ENCODE results near the gene POLR3E. TPM values are rescaled to one million over a fixed set of nuclear protein-coding genes. Genes with fewer than 3 reads are reported as not detected.
A peak's percentile ranks its signal among the peaks of the same experiment; 100 is the strongest.
"Not testable (repeated sequence)": the region's sequence is repeated elsewhere in the genome, so short reads cannot be mapped to it uniquely, and the experiment has no call there.

Gene POLR3E
- total RNA-seq, 1 donor from 2014 or later, result 50.8 TPM

DNA sequence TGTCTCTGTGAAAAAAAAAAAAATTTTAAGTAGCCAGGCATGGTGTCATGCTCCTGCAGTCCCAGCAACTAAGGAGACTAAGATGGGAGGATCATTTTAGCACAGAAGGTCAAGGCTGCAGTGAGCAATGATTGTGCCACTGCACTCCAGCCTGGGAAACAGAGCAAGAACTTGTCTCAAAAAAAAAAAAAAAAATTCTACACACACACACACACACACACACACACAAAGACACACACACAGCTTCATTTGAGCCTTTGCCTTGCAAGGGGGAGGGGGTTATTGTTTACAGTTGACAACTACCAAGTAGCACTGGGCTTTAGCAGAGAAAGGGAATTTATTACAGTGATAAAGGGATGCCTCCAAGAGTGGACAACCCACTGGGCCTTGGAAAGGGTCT is 4.9 kb upstream of the POLR3E start:
- no peak for DNase-seq (ENCODE audit: low spot score)

DNA sequence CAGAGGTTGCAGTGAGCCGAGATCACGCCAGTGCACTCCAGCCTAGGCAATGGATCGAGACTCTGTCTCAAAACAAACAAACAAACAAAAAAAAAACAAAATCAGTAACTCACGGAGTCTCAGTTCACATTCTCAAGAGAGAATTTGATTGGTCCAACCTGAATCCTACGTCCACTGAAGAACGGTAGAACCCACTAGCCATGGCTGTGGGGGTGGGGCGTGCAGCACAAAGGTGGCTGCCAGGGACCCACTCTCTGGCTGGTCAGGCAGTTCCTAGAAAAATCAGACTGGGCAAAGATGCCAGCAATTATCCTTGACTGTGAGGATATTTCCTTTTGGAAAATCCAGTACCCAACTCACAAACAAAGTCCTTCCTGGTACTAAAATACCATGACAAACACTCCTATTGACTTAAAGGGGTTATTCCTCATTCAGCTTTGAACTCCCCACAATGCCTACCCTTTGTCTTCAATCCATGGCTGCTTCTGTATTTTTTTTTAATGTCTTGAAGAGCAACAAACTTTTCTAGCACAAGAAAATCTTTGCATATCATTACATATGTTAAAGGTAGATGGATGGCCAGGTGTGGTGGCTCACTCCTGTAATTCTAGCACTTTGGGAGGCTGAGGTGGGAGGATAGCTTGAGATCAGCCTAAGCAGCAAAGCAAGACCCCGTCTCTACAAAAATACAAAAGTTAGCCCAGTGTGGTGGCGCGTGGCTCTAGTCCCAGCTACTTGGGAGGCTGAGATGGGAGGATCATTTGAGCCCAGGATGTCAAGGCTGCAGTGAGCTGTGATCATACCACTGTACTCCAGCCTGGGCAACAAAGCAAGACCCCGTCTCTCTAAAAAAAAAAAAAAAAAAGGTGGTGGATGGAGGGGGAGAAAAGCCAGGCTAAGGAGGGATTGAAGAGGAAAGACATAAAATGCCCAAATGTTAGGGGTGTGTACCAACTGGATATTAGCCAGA is 3.8 kb upstream of the POLR3E start:
- no peak for DNase-seq (ENCODE audit: low spot score)

DNA sequence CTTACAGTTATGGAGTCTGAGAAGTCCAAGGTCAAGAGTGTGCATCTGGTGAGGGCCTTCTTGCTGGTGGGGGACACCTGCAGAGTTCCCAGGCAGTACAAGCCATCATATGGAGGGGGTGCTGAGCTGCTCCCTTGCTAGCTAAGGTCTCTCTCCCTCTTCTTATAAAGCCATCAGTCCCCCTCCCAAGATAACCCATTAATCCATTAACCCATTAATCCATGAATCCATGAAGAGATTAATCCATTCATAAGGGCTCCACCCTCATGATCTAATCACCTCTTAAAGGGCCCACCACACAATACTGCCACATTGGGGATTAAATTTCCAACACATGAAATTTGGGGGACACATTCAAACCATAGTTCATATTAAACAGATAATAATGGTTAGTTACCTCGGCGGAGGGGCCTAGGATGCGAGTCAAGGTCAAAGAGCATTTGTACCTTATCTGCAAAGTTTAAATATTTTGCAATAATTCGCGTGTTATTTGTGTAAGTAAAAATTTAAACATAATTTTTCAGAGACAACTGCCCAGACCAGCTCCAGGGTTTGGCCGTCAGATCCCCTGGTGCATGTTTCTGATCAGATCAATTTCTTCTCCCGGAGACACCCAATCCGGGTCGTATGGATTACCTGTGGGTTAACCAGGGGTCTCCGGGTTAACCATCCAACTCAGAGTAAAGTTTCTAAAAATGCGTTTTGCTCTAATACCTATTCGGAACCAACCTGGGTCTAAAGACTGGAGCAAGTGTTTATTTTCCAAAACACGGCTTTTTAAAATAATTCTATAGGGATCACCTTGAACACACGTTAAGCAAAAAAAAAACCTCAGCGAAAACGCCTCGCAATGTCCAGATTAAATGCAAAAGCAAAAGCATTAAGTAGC is 740 bp upstream of the POLR3E start:
- DNase-seq (ENCODE audit: low spot score), result no peak

DNA sequence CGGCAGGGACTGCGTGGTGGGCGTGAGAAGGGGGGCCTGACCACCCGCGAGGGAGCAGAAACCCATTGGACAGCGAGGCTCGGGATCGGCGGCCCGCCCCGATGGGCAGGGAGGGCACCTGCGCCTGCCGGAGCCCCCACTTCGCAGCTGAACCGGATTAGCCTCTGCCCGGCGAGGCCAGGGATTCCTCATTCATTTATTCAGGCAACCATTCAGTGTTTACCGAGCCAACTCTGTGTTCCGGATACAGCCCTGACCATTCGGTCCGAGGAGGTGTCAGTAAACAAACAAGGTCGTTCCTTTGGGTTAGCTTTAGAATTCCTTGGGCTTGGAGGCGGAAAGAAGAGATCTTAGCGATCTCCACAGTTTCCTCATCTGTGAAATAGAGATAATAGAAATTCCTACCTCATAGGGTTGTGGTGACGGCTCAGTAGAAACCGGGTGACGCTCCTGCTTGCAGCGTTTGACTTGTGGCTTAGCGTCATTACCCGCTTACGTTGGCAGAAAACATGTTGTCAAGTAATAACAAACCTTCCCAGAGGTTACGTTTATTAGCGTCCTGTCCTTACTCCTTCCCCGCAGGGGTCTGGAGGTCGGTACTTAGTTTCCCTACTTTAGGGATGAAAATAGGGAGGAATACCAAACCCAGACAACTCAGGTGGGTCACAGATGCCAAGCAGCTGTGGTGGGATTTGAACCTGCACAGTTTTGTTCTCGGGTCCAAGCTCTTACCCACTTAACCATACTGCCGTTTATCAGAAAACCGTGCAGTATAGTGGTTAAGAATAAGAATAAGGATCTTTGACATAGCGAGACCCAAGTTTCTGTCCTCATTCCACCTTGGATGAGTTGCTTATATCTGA is 893 bp downstream of the POLR3E start:
- no peak for DNase-seq (ENCODE audit: low spot score)

DNA sequence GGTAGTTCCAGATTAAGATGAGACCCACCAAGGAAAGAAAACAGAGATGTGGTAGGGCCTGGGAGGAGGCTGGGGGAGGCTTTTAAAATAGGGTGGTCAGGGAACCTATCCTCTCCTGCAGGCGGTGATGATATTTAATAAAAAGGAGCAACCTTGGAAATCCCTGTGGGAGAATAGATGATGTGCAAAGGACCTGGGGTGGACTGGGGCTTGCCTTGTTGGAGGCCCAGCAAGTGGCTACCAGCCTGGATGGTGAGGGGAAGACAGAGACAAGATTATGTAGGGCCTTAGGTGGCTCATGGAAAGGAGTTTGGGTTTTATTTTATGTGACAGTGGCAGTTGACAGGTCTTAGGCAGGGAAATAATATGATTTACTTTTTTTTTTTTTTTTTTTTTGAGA is 1.8 kb downstream of the POLR3E start:
- DNase-seq (ENCODE audit: low spot score), result no peak

DNA sequence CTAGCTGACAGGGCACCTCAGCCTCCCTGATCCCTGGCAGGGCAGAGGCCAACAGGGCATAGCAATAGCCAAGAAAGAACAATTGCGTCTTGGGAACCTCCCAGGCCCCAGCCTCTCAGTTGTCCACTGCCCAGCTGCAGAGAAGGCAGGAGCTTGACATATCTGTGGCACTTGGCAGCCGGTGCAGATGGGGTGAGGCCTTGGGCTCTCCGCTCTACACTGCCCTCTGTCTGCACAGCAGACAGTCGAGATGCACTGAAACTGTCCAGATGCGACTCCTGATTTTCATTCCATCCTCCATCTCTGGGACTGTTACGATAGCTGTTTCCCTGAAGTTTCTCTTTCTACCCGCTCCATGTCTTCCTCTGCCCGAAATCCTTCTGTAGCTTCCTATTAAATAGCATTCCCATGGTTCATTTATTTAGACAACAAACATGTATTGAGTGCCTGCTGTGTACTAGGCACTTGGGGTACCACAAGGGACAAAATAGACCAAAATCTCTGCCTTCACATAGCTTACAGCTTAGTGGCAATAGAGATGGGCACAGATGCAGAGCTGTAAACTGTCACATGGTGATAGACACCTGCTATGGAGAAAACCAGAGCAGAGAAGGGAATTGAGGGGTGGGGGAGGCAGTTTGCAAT is 3.3 kb downstream of the POLR3E start:
- DNase-seq (ENCODE audit: low spot score), result no peak

DNA sequence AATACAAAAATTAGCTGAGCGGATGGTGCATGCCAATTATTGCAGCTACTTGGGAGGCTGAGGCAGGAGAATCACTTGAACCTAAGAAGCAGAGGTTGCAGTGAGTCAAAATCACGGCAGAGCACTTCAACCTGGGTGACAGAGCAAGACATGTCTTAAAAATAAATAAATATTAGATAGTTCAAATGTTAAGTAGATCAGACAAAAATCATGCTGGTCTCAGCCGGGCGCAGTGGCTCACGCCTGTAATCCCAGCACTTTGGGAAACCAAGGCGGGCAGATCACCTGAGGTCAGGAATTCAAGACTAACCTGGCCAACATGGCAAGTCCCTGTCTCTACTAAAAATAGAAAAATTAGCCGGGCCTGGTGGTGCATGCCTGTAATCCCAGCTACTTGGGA is 4.2 kb downstream of the POLR3E start:
- DNase-seq (ENCODE audit: low spot score), result not testable (repeated sequence)

DNA sequence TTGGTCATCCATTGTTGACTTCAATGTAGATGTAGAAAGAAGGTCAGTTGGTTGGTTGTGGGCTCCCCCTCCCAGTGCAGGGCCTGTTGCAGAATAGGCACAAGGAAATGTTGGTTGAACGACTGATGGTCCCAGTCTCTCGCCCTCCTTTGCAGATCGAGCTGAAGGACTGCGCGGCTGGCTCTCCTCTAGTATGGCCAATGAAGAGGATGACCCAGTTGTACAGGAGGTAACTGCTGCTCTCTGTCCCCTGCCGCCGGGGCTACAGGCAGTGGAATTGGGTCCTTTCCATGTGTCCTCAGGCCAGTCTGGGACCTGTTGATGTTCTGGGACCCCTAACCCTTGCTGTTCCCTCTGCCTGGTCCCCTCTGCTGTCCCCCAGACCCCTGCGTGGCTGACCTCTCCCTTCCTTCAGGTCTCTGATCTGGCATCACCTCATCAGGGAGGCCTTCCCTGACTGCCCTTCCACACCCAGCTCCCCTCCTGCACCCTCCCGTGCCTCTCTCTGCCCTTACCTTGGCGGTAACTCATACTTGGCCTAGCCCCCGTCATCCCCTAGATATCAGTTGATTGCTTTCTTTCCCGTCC is 5.7 kb downstream of the POLR3E start:
- DNase-seq (ENCODE audit: low spot score), result no peak

DNA sequence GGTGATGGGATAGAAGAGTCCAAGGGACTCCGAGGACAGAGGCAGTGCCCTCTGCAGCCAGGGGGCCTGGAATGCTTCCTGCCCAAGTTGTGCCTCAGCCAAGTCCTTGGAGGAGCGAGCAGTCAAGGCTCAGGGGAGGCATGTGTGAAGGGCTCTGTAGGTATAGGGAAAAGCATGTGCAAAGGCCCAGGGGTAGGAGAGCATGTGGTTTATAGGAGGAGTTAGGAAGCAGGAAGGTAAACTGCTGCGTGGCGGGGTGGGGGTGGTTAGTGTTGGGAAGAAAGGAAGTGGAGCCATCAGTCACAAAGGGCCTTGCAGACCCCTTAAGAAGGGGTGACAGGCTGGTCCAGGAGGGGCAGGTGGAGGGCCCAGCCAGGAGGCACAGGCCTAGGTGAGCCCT is 7.2 kb downstream of the POLR3E start:
- DNase-seq (ENCODE audit: low spot score), result no peak

DNA sequence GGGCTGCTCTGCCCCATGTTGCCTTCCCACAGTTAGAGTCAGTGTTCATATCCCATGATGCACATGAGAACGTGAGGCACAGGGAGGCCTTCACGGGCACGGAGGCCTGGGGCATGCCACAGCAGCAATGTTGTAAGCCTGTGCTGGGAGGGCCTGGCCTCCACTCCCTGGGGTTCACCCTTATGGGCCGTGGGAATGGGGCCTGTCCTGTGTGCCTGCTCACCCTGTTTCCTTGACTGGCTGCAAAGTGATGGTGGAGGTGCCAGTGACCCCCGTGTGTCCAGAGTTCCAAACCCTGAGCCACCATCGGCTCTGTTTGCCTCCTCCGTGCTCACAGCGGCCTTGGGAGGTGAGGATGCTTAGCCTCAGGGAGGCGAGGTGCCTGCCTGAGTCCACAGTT is 9.6 kb downstream of the POLR3E start:
- no peak for DNase-seq (ENCODE audit: low spot score)

DNA sequence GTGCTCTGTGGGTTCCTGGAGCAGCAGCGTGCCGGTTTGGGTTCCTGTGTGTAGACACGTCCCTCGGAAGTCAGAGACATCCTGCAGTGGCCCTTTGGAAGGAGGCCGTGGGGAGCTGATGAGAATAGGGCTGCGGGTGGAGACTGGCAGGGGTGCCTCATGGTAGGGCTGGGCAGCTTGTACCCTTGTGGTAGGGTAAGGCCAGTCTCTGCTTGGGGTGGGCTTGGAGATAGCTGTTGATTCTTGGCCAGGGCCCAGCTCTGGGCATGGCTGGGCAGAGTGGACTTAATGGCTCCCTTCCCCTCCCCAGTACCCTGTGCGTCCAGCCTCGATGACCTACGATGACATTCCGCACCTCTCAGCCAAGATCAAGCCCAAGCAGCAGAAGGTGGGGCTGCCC is 10.6 kb downstream of the POLR3E start:
- DNase-seq (ENCODE audit: low spot score), result no peak

DNA sequence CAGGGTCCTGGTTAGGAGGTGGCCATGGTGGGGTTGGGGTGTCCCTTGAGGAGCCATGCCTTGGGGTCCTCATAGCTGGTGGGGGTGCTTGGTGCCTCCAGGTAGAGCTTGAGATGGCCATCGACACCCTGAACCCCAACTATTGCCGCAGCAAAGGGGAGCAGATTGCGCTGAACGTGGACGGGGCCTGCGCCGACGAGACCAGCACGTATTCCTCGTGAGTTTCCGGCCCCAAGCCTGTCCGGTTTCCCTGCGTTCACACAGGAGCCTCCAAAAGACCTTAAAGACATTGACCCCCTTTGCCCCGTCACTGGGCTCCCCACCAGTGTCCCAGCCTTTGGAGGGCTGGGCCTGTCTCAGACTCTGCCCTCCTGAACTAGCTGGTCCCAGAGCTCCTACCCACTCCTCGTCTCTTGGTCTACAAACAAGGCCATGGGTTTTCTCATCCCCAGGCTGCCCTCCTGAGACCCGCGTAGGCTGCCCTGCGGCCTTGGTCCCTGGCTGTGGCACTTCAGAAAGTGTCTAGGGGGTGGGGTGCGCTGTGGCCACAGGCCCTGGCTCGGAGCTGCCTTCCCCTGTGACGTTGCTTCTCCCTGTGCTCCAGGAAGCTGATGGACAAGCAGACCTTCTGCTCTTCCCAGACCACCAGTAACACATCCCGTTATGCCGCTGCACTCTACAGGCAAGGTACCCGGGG is 11.8 kb downstream of the POLR3E start:
- no peak for DNase-seq (ENCODE audit: low spot score)

DNA sequence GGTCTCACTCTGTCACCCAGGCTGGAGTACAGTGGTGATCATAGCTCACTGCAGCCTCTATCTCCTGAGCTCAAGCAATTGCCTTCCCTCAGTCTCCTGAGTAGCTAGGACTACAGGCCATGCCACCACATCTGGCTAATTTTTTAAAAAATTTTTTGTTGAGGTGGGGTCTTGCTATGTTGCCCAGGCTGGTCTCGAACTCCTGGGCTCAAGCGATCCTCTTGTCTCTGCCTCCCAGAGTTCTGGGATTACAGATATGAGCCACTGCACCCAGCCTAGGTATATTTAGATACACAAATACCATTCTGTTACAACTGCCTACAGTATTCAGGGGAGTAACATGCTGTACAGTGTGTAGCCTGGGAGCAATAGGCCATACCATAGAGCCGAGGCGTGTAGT is 14.3 kb downstream of the POLR3E start:
- no peak for DNase-seq (ENCODE audit: low spot score)

DNA sequence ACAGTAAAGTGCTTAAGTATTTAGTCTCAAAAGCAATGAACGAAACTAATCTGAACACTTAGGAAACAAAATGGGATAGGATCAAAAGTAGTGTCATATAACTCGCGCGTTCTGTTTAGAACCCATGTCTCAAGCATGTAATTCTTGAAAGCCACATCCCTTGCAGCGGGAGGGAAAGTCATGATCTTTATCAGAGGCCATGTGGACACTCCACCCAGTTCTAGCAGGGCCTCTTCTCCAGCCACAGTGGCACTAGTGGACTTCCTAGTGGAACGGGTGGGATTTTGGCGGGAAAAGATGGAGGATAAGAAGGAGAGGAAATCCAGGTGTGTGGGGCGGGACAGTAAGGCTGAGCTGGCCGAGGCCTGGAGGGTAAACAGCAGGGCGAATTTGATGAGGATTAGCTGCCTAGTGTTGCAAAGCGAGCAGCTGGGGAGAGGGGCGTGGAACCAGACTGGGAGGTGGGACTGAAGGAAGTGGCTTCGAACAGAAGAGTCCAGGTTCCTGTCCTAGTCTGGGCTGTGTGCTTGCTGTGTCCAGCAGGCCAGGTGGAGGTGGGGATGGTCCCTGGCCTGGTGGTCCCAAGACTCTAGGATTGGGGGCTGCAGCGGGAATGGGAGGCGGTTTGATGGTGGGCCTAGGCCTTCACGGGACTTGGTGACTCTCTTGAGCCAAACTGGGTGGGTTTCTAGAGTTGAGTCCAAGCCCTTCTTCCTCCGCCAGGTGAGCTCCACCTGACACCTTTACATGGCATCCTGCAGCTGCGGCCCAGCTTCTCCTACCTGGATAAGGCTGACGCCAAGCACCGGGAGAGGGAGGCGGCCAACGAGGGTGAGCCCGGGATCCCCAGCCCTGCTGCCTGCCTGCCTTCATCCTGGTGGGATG is 15.9 kb downstream of the POLR3E start:
- peak; percentile 86 for DNase-seq (ENCODE audit: low spot score)

DNA sequence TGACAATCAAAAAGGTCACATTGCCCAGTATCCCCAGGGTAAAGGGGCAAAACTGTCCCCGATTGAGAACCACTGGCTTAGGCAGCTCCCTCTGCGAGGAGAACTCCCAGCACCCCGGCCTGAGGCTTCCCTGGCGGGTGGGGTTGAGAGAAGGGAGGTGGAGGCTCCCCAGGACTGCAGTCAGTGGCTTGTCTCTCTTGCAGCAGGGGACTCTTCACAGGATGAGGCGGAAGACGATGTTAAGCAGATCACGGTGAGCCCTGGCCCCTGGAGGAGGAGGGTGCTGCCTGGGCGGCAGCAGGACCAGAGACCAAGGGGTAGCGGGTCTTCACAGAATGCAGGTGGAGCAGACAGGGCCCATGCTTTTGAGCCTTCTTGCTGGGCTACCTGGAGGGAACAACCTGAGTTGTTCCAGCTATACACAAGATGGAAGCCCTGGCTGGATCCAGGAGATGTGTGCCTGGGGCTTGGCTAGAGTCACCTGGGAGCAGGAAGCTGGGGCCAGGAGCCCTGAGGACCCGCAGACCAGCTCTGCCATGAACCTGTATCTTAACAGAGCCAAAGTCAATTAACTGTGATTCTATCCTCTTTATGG is 16.8 kb downstream of the POLR3E start:
- peak; percentile 76 for DNase-seq (ENCODE audit: low spot score)

DNA sequence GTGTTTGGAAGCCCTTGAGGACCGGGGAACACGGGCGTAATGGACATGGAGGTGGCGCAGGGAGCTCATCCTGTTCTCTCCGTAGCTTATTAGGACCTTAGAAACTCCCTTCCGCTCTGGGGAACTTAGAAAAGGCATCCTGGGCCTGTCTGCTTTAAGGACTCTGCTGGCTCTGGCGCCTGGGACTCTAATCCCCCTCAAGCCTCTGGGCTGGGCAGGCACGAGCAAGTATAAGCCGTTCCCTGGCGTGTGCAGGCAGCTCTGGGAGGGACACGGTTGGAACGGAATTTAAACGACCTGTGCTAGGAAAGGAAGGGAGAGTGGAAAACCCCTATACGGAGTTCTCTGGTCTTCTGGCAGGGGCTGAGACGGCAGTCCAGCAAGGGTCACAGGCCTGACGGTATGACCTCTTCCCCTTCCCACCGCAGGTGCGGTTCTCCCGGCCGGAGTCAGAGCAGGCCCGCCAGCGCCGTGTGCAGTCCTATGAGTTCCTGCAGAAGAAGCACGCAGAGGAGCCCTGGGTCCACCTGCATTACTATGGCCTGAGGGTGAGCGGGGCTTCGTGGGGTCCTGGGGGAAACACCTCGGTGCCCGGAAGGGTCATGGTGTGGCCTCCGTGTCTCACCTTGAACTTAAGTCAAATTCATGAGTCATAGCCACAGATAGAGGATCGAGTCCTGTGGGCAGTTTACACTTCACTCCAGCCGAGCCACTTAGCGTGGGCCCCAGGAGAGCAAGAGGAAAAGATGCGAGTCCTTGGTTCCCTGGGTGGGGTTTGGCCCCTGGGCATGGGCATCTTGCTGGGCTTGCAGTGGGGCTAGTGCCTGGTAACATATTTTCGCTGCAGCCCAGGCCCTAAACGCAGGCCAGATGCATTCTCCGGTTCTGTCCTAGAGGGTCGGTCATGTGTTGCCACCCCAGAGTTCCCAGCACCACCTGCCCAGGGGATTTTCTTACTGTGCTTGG is 17.7 kb downstream of the POLR3E start:
- peak; percentile 75 for DNase-seq (ENCODE audit: low spot score)

DNA sequence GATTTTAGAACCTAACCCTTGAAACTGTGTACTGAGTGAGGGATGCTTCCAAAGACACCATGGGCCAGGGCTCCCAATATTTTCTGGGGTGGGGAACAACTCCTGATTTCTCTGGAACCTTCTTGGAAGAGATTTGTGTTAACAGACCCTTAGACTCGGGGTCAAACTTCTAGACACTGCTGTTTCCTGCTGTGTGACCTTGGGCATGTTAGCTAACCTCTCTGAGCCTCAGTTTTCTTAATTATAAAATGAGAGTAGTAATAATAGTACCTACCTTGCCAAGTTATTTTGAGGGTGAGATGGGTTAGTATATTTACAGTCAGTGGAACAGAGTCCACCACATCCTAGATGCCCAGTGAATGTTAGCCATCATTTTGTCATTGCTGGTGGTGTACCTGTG is 18.8 kb downstream of the POLR3E start:
- DNase-seq (ENCODE audit: low spot score), result no peak

All from mesenteric fat pad (tissue), 1 donor.